Measurements from ENCODE around the gene GNS. TPM values are rescaled to one million over a fixed set of nuclear protein-coding genes. Genes with fewer than 3 reads are reported as not detected.
"Not testable (repeated sequence)": the region's sequence is repeated elsewhere in the genome, so short reads cannot be mapped to it uniquely, and the experiment has no call there.

Gene GNS
- polyA plus RNA-seq, 3 donors: 144 to 162 (median 153) TPM

- no peak for DNase-seq
Observed at GRCh38 chr12:64701283-64701682, 57.9 kb downstream of the GNS start.

- no peak for DNase-seq
Observed at GRCh38 chr12:64700532-64700931, 58.7 kb downstream of the GNS start.

- no peak for DNase-seq
Observed at GRCh38 chr12:64699504-64700115, 59.6 kb downstream of the GNS start.

- DNase-seq: no peak
Observed at GRCh38 chr12:64696080-64696741, 63.0 kb downstream of the GNS start.

GRCh38 chr12:64695550-64695949 lies 63.7 kb downstream of the GNS start:
- DNase-seq: no peak

GRCh38 chr12:64694130-64695040 lies 64.8 kb downstream of the GNS start:
- no peak for DNase-seq

- peak; percentile 65 for DNase-seq
Observed at GRCh38 chr12:64691795-64692583, 67.2 kb downstream of the GNS start.

- peak; percentile 46 for DNase-seq
Observed at GRCh38 chr12:64691227-64691794, 67.9 kb downstream of the GNS start.

- DNase-seq: not testable (repeated sequence)
Observed at GRCh38 chr12:64690236-64690635, 69.0 kb downstream of the GNS start.

GRCh38 chr12:64688715-64689114 lies 70.5 kb downstream of the GNS start:
- DNase-seq: no peak

GRCh38 chr12:64688219-64688618 lies 71.0 kb downstream of the GNS start:
- DNase-seq: no peak

GRCh38 chr12:64687816-64688215 lies 71.4 kb downstream of the GNS start:
- no peak for DNase-seq

- no peak for DNase-seq
Observed at GRCh38 chr12:64685605-64686004, 73.6 kb downstream of the GNS start.

- DNase-seq: no peak
Observed at GRCh38 chr12:64685050-64685449, 74.2 kb downstream of the GNS start.

- DNase-seq: no peak
Observed at GRCh38 chr12:64683816-64684543, 75.2 kb downstream of the GNS start.

GRCh38 chr12:64682572-64683277 lies 76.5 kb downstream of the GNS start:
- DNase-seq: peak; percentile 80

- no peak for DNase-seq
Observed at GRCh38 chr12:64681200-64682052, 77.8 kb downstream of the GNS start.

GRCh38 chr12:64680235-64680634 lies 79.0 kb downstream of the GNS start:
- DNase-seq: no peak

GRCh38 chr12:64679487-64680001 lies 79.7 kb downstream of the GNS start:
- no peak for DNase-seq
